COLO668 (cell line): Measurements from ENCODE around the gene ZNF497.

Experiments
- DNase-seq: peaks from one replicate; lab custom pipeline; 2025; ENCODE audit not compliant: unreplicated experiment; lab: John Stamatoyannopoulos, UW

Gene ZNF497

GRCh38 chr19:58367698-58368454, 5.3 kb upstream of the ZNF497 start:
- DNase-seq, result no peak

GRCh38 chr19:58366585-58367430, 4.3 kb upstream of the ZNF497 start:
- DNase-seq, result no peak

GRCh38 chr19:58364146-58364545, 1.6 kb upstream of the ZNF497 start:
- DNase-seq, result no peak

- peak; percentile 70 for DNase-seq
These were observed 665 bp downstream of the ZNF497 start for GRCh38 chr19:58361900-58362271.

GRCh38 chr19:58357481-58358145, 4.9 kb downstream of the ZNF497 start:
- DNase-seq, result no peak

GRCh38 chr19:58356766-58357480, 5.6 kb downstream of the ZNF497 start:
- DNase-seq, result no peak

GRCh38 chr19:58355908-58356765, 6.4 kb downstream of the ZNF497 start:
- no peak for DNase-seq

GRCh38 chr19:58355215-58355796, 7.2 kb downstream of the ZNF497 start:
- DNase-seq, result no peak

GRCh38 chr19:58354478-58355030, 8.0 kb downstream of the ZNF497 start:
- no peak for DNase-seq

- no peak for DNase-seq
These were observed 8.7 kb downstream of the ZNF497 start for GRCh38 chr19:58353717-58354477.

- no peak for DNase-seq
These were observed 9.5 kb downstream of the ZNF497 start, which contains the start of gene A1BG for GRCh38 chr19:58352760-58353671. Gene A1BG, minus strand, starts transcription at chr19:58353492. Its CDS starts 55 bp downstream, at chr19:58353437.

GRCh38 chr19:58351990-58352755, 10.4 kb downstream of the ZNF497 start:
- no peak for DNase-seq

GRCh38 chr19:58351558-58351878, 11.0 kb downstream of the ZNF497 start:
- no peak for DNase-seq

- DNase-seq, result no peak
These were observed 11.5 kb downstream of the ZNF497 start for GRCh38 chr19:58350871-58351557.

GRCh38 chr19:58350001-58350861, 12.3 kb downstream of the ZNF497 start:
- no peak for DNase-seq
